T follicular helper cell (primary cell): Measurements from ENCODE around the gene FRMD3.

Experiments used
- DNase-seq: peaks from one replicate; pipeline ENCODE4 v3.0.0-alpha.2; 2020; ENCODE audit warnings: low read depth

The FRMD3 gene

GRCh38 chr9:83334320-83334719 is 203.9 kb downstream of the FRMD3 start:
- peak; percentile 12 for DNase-seq

DNA sequence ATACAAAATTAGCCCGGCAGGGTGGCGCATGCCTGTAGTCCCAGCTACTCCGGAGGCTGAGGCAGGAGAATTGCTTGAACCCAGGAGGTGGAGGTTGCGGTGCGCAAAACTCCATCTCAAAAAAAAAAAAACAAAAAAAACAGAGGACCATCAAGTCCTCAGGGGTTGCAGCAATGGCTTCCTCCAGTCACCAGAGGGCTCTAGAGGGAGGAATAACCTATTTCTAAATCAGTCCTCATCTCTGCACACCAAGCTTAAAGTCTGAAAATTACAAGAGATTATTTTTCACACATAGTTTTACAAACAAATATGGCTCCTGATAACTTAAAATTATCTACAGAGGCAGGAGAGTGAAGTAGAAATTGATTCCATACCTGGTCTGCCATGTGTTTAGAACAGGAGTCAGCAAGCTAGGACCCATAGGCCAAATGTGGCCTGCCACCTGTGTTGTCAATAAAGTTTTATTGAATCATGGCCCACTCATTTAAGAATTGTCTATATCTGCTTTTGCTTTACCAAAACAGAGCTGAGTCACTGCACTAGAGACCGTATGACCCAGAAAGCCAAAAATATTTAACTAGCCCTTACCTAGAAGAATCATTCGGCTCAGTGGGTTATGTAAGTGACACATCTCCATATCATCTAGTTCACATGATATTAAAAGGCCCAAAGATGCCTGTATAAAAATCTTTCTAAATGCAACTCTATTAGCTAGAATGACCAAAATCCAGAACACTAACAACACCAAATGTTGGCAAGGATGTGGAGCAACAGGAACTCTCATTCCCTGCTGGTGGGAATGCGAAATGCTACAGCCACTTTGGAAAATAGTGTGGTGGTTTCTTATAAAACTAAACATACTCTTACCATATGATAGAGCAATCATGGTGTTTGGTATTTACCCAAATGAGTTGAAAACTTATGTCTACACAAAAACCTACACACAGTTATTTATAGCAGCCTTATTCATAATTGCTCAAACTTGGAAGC is 207.7 kb downstream of the FRMD3 start:
- no peak for DNase-seq

- no peak for DNase-seq
These were observed 210.2 kb downstream of the FRMD3 start for GRCh38 chr9:83327750-83328622.

DNA sequence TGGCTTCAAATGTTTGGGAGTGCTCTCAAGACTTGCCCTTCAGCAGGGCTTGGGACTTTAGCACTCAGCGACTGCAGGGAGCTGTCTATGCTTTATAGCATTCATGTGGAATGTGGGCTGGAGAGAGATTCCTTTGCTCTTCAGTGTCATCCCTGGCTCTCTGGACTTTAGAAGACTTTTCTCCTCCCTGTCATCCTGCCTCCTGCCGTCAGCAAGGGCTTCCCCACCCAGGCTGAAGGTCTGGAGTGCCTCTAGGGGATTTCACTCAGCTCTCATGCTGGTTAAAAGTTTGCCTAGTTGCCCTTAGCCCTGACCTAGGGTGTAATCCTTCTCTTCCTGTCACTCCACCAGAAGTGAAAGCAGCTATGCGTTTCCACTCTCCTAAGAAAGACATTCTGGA is 210.9 kb downstream of the FRMD3 start:
- DNase-seq = no peak

- DNase-seq = no peak
These were observed 215.1 kb downstream of the FRMD3 start for GRCh38 chr9:83323148-83323547.

- DNase-seq = no peak
These were observed 215.8 kb downstream of the FRMD3 start for GRCh38 chr9:83322438-83322837.

DNA sequence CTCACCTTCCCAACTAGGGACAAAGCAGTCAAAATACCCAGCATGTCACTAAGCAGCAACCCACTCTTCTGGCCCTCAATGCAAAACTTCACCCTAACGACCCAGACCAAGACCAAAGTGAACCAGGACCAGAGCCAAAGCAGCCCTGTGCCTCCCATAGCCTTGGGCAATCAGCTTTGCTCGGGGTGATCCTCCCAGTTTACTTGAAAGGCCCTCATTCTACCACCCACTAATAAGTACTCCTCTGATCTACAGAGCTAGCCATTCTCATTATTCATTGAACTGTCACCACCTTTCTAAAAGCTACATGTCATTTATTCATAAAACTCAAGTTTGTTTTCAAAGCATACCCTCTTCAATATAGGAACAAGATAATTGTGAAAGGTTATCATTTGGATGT is 221.0 kb downstream of the FRMD3 start:
- DNase-seq = no peak

- no peak for DNase-seq
These were observed 222.6 kb downstream of the FRMD3 start for GRCh38 chr9:83315649-83316048.

DNA sequence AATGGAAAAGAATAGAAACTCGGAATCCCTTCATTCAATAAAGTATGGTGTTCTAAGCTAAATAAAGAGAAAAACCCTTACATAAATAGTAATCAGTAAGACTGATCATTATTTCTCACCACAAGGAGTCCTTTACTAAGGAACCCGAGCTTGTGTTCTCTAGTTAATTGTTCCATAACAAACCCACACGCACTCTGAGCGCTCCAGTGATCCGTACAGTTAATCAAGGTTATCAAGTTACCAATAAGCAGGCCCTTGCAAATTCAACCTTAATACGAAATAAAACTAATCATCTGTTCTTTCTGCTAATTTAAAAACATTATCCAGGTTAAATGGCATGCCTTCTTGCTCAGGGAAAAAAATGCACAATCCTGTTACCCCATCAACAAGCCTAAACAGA is 224.4 kb downstream of the FRMD3 start:
- DNase-seq = no peak

DNA sequence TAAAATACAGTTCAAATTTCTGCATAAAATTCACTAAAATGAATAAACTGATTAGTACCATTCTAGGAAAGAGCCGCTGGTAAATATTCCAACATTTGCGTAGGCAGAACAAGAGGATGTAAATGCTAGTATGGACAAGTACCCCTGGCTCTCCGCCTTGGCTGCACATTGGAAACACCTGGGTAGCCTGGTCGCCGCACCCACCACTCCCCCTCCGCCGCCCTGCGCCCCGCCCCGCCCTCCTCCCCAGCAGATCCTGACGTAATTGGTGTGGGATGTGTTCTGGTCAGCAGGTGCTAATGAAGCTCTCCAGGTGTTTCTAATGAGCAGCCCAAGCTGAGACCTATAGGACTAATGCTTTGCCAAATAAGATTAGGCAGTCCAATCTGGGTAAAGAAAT is 225.7 kb downstream of the FRMD3 start:
- no peak for DNase-seq

DNA sequence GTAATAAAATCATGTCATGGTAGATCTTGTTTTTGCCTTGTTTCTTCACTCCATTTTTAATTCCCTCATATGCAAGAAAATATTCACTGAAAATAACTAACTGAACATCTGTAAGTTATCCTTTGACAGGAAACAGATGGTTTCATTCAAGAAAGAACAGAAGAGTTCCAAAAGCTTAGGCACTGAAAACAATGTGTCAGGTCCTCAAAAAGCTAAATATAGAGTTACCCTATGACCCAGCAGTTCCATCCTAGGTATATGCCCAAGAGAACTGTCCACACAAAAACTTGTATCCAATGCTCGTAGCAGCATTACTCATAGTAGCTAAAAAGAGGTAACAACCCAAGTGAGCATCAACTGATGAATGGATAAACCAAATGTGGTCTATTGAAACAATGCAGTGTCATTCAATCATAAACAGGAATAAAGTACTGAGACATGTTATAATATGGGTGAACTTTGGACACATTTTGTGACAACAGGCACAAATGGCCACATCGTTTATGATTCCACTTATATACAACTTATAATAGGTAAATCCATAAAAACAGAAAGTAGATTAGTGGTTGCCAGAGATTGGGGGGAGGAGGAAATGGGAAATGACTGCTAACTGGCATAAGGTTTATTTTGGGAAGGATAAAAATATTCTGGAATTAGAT is 231.0 kb downstream of the FRMD3 start:
- no peak for DNase-seq

DNA sequence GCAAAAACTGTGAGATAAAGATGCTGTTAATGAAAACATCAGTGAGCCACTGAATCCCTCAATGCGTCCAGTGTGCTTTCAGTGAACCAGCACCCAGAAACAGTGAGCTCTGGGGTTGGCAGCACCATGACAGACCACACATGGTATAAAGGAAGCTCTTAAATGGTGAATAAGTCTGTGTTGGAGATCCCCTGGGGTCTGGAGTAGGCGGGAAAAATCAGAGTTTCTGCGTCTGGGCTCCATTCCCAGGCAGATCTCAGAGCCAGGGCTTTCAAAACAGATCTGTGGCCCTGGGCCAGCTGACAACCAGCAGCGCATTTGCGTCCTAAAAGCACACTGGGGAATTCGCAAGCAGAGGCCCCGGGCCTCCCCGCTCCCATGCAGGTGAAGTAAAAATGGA is 233.5 kb downstream of the FRMD3 start:
- DNase-seq = no peak

GRCh38 chr9:83299571-83299970 is 238.6 kb downstream of the FRMD3 start:
- no peak for DNase-seq

- DNase-seq = no peak
These were observed 239.1 kb downstream of the FRMD3 start for GRCh38 chr9:83299094-83299493.

DNA sequence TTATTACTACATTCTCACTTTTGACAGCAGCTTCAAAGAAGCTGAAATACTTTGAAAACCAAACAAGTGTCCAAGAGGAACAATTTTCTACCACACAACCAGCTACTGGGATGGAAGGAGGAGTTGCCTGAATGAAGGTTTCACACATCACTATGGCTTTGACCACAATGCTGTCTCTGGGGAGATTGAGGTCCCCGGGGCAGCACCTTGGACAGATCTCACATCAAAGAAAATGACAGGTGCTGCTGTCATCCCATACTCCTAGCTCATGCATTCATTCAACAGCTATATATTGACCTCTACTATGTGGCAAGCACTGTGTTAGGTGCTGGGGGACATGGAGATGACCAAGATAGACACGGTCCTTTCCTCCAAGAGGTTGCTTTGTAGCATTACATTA is 242.1 kb downstream of the FRMD3 start:
- no peak for DNase-seq

DNA sequence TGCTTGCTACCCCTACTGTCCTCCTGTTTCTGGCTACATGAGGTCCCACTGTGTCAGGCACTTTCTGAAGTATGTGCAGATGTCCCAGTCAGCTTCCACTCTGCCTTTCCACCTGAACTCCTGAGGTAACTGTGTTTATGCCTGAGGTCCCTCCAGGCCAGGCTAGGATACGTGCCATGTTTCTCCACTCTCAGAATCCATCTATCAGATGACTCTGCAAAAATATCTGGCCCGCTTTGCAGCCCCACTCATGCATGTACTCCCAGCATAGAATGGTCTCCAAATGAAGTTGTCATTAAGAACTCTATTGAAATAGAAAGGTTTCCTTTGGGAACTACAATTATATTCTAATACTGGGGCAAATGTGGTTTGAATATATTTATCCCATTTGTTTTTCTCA is 243.4 kb downstream of the FRMD3 start:
- no peak for DNase-seq

GRCh38 chr9:83291196-83291595 is 247.0 kb downstream of the FRMD3 start:
- DNase-seq = no peak

- no peak for DNase-seq
These were observed 247.5 kb downstream of the FRMD3 start for GRCh38 chr9:83290692-83291091.

GRCh38 chr9:83287021-83287420 is 251.2 kb downstream of the FRMD3 start:
- no peak for DNase-seq

DNA sequence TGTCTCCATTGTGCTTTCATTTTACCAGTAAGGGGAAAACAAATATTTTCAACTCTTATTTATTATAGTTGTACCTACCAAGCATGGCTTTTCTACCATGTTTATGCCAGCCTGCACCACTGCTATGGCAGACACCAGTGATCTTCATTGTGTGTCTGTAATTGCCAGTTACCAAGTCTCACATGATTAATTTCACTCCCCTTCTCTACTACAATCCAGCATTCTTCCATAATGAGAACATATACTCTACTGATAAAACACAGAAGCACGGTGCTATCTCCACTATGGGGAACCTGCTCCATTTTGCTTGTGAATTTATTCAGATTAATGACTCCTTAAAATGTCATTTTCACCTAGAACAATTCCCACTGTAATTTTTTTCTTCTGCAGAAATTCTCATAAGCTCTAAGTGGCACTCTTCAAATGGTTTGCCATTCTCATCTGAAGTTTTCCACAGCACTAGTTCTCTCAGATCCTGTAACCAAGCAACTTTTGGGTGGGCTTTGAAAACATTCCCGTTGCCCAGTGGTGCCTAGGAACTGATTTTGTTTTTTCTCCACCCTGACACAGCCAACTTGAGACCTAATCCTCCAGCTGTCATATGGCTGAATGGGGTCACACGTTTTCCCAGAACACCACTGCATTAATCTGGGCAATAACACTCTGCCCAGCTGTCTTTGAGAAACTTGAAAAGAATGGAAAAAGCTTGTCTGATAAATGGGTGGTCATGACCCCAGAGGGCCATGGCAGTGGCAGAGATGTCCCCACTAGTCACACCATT is 252.6 kb downstream of the FRMD3 start:
- DNase-seq = no peak

GRCh38 chr9:83284746-83285145 is 253.5 kb downstream of the FRMD3 start:
- no peak for DNase-seq

DNA sequence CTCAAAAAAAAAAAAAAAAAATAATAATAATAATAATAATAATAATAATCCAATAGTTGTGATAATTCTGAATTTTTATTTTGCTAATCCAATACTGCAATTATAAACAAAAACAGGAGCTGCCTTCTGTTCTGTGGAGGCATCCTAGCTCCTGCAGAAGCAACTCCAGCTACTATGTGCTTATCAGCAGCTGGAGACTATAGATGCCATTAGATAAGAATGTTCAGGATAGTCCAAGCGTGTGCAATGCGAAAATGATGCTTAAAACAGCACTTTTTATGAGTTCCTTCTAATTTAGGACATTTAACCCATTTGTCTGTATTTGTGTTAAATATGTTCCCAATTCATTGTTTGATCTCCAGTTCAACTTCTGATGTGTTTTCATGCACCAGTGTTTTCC is 254.7 kb downstream of the FRMD3 start:
- no peak for DNase-seq
